ENCODE measurements around the gene ADSL. TPM values are rescaled to one million over a fixed set of nuclear protein-coding genes. Genes with fewer than 3 reads are reported as not detected.

ADSL gene
- total RNA-seq, 4 donors from 2014 or later: 32.0 to 98.1 (median 77.8) TPM

DNA sequence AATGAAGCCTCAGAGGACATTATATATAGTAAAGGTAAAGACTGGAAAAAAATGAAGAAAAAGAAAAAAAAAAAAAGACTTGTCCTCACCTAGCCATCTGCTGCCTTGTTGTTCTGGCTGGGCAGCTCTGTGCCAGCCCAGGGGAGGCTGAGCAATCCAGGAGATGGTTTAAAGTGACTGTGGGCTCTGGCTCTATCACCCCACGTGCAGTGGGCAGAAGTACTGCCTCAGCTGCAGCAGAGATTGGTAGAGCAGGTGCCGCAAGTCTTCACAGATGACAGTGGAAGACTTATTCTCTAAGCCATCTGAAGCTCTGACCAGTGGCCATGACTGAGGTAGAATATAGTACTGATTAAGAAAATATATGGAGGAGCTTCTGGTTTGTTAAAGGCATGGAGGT lies 86.3 kb downstream of the ADSL start:
- H3K4me3 ChIP-seq: no peak overlapping the region
- 94 to 96% methylated on average over 2 of the region's 2 CpGs for WGBS, 2 donors
- H3K9me3 ChIP-seq: no peaks in the 10 kb centered on the region
- H3K27me3 ChIP-seq: no peaks in the 10 kb centered on the region
- intact Hi-C loops (cut with DNase I): no loop called here
- no peak for DNase-seq
- H3K36me3 ChIP-seq: peaks cover 9 to 69% (median 16%) of the 10 kb centered on the region in 3 donors
- no peak for TF ChIP-seq CTCF (IDR thresholded peaks at IDR 0.05)
- no peak for TF ChIP-seq POLR2A (IDR thresholded peaks at IDR 0.05)
- H3K27ac ChIP-seq: no peak overlapping the region
- peaks cover 0 to 31% (median 14%) of the 10 kb centered on the region in 3 donors for H3K4me1 ChIP-seq

DNA sequence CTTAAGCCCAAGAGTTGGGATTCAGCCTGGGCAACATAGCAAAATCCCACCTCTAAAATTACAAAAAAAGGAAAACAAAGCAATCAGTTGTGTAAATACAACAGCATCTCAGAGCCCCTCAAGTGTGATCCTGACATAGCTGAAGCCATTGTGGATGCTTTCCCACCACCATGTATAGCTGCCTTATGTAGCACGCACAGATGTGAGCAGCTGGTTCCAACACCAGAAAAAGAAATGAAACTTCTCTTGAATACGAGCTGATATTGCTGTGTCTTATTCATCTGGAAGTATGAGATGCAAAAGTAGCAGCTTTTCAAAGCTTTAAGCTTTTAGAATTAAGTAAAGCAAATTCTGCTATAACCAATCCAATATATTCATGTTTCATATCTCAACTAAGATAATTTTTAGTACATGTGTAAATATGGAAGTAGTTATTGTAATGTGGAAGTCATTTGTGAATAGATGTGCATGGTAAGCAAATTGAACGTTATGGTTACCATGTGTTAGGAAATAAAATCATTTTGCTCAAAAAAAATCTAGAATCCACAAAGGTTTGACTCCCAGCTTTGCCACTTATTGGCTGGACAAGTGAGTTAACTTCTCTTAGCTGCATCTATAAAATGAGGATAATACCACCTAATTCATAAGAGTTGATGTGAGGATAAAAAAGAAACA lies 87.3 kb downstream of the ADSL start:
- DNase-seq: no peak
- WGBS, 2 donors: 54 to 73% methylated on average over 3 of the region's 3 CpGs
- Histone ChIP-seq H3K9me3 (no peaks in the 10 kb centered on the region), H3K27me3 (no peaks in the 10 kb centered on the region), H3K4me1 (peaks cover 0 to 41% (median 14%) of the 10 kb centered on the region in 3 donors), H3K27ac (no peak overlapping the region), H3K4me3 (no peak overlapping the region), H3K36me3 (peaks cover 9 to 59% (median 10%) of the 10 kb centered on the region in 3 donors)
- intact Hi-C loops (cut with DNase I): no loop called here
- no peak for TF ChIP-seq POLR2A (IDR thresholded peaks at IDR 0.05)
- TF ChIP-seq CTCF (IDR thresholded peaks at IDR 0.05): no peak

- Histone ChIP-seq H3K4me3 (no peak overlapping the region), H3K27ac (no peak overlapping the region), H3K4me1 (peaks cover 0 to 43% (median 14%) of the 10 kb centered on the region in 3 donors), H3K36me3 (peaks cover 9 to 54% (median 10%) of the 10 kb centered on the region in 3 donors), H3K9me3 (no peaks in the 10 kb centered on the region), H3K27me3 (no peaks in the 10 kb centered on the region)
- intact Hi-C loops (cut with DNase I): no loop called here
- TF ChIP-seq CTCF (IDR thresholded peaks at IDR 0.05) (no peak), POLR2A (IDR thresholded peaks at IDR 0.05) (no peak)
- no peak for DNase-seq
- 95% methylated on average over 3 of the region's 3 CpGs for WGBS, 2 donors
These were observed 87.8 kb downstream of the ADSL start for GRCh38 chr22:40434106-40434505.

DNA sequence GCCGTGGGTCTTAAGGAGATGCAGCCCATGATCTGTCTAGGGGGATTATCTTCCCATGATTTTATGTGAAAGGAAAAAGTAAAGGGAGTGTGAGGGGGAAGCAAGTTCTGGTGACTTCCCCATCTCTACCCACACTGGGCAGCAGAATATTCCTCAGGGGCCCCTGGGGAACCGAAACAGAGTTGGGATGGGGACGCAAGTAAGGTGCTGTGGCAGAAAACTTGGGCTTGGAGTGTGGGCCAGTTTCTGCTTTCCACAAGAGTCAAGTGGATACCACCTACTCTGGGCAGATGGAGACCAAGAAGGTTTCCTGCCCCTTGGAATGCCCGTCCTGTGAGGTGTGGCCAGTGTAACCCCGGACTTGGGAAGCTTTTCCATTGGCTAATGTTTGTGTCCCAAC lies 88.4 kb downstream of the ADSL start:
- 88 to 95% methylated on average over 2 to 5 of the region's 5 CpGs for WGBS, 2 donors
- no peaks in the 10 kb centered on the region for H3K27me3 ChIP-seq
- H3K4me1 ChIP-seq: peaks cover 0 to 43% (median 14%) of the 10 kb centered on the region in 3 donors
- no peak overlapping the region for H3K4me3 ChIP-seq
- intact Hi-C loops (cut with DNase I): no loop called here
- H3K27ac ChIP-seq: peak overlapping the region in 1 of 4 donors; percentile 5
- H3K9me3 ChIP-seq: no peaks in the 10 kb centered on the region
- TF ChIP-seq POLR2A (IDR thresholded peaks at IDR 0.05) (no peak), CTCF (IDR thresholded peaks at IDR 0.05) (no peak)
- no peak for DNase-seq
- H3K36me3 ChIP-seq: peaks cover 5 to 47% (median 6%) of the 10 kb centered on the region in 3 donors

DNA sequence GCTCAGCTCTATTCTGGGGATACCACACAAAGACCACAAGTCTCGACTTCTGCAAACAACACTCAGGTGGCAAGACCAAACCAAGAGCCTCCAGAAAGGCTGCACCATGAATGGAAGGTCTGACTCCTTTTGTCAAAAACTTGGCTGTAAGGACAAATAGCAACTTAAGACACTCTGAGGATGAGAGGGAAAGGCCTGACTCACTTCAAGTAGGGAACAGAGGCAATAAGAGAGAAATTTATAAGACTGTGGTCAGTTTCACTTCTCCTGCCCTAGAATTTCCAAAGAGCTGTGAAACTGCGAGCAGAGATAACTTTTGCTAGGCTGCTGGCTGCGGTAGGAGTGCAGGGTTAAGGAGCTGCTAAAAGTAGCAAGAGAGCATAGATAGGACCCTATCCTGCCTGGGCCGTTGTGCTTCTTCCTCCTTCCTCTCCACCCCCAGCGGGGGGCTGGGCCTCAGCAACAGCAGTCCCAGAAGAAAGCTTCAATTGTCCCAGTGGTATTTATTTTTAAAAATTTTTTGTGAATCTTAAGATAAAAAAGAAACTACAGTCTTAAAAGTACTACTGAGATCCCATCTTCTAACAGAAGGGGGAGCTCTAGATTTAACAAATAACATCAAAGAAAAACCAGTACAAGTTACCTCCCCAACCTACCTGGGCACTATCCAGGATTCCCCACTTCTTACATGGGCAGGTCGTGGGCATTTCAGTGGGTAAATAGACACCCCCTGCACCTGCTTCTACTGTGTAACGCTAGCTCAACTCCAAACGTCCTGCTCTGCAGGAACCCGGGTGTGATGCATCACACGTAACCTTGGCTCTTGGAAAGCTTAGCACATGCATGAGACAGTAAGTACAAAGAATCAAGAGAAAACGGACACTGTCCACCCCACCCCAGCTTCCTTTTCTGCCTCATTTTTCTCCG lies 90.5 kb downstream of the ADSL start:
- TF ChIP-seq POLR2A (IDR thresholded peaks at IDR 0.05) (no peak), CTCF (IDR thresholded peaks at IDR 0.05) (peak; percentile 60 to 73 (median 64))
- Histone ChIP-seq H3K27ac (peak overlapping the region; percentile 29 to 77 (median 51)), H3K27me3 (no peaks in the 10 kb centered on the region), H3K4me1 (peaks cover 0 to 60% (median 20%) of the 10 kb centered on the region in 3 donors), H3K36me3 (peaks cover 0 to 29% (median 0%) of the 10 kb centered on the region in 3 donors), H3K9me3 (no peaks in the 10 kb centered on the region), H3K4me3 (peak overlapping the region in 2 of 4 donors; percentile 8 to 36)
- intact Hi-C loops (cut with DNase I): no loop called here
- DNase-seq: no peak
- 9 to 27% methylated on average over 12 of the region's 12 CpGs for WGBS, 2 donors
